Measurements from ENCODE around the gene MAGED1.

The MAGED1 gene

DNA sequence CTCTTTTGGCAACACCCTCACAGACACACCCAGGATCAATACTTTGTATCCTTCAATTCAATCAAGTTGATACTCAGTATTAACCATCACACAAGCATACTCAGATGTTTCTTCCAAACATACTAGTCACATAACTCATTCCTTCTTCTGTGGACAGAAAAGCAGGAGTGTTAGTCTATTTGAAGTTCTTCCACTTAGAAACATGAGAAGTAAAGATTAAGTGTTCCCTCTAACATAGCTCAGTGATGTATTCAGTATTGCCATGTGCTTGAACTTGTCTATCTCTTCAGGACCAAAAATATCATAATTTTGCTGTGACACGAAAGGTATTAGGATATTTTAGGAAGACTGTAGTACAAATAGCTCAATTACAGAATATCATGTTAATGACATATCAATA lies 25.8 kb upstream of the MAGED1 start:
- DNase-seq, result no peak
- TF ChIP-seq, protein P1, sequence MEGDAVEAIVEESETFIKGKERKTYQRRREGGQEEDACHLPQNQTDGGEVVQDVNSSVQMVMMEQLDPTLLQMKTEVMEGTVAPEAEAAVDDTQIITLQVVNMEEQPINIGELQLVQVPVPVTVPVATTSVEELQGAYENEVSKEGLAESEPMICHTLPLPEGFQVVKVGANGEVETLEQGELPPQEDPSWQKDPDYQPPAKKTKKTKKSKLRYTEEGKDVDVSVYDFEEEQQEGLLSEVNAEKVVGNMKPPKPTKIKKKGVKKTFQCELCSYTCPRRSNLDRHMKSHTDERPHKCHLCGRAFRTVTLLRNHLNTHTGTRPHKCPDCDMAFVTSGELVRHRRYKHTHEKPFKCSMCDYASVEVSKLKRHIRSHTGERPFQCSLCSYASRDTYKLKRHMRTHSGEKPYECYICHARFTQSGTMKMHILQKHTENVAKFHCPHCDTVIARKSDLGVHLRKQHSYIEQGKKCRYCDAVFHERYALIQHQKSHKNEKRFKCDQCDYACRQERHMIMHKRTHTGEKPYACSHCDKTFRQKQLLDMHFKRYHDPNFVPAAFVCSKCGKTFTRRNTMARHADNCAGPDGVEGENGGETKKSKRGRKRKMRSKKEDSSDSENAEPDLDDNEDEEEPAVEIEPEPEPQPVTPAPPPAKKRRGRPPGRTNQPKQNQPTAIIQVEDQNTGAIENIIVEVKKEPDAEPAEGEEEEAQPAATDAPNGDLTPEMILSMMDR (IDR thresholded peaks at IDR 0.05; ENCODE audit: low read depth, low read length), result no peak
- Histone ChIP-seq H3K9me3 (ENCODE audit: severe bottlenecking) (no peaks in the 10 kb centered on the region), H3K27ac (no peak overlapping the region), H3K36me3 (no peaks in the 10 kb centered on the region), H3K27me3 (ENCODE audit: insufficient read depth, low read depth, severe bottlenecking) (peaks cover 15% of the 10 kb centered on the region), H3K4me3 (ENCODE audit: low read depth, low read length) (no peak overlapping the region)

DNA sequence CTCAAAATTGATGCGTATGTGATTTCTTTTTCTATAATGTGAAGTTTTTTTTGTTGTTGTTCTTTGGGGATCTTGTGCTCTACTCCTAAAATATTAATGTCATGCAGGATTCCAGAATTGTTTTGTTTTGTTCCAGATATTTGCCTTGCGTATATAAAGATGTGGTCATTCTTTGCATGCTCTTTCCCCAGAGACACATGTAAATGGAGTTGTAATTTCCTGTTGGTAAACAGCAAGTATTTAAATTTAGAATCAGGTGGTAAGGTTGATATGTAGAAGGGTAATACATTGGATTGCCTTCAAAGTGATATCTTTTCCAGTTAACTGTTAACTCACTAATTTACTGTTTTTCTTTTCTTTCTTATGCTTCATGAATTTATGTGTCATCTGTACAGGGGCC lies 23.1 kb upstream of the MAGED1 start:
- Histone ChIP-seq H3K27ac (no peak overlapping the region), H3K9me3 (ENCODE audit: severe bottlenecking) (no peaks in the 10 kb centered on the region), H3K36me3 (no peaks in the 10 kb centered on the region), H3K27me3 (ENCODE audit: insufficient read depth, low read depth, severe bottlenecking) (peaks cover 9% of the 10 kb centered on the region), H3K4me3 (ENCODE audit: low read depth, low read length) (no peak overlapping the region)
- DNase-seq, result no peak
- TF ChIP-seq, protein P1 (IDR thresholded peaks at IDR 0.05; ENCODE audit: low read depth, low read length), result no peak

DNA sequence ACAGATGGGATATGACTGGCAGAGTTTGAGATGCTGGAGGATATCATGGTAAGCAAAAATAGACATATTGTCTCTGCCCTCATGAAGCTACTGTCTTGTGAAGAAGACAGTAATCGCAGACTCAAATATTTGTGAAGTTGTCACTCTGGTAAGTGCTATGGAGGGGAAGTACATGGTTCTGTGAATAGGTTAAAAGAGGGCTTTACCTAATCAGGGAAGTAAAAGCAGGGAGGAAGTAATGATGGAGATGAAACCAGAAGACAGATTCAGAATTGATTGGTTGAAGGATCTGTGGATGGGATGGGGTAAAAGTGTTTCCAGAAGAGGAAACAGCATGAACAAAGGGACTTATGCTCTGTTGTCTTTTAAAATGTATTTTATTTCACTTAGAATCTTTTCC lies 19.3 kb upstream of the MAGED1 start:
- Histone ChIP-seq H3K27me3 (ENCODE audit: insufficient read depth, low read depth, severe bottlenecking) (no peaks in the 10 kb centered on the region), H3K9me3 (ENCODE audit: severe bottlenecking) (no peaks in the 10 kb centered on the region), H3K27ac (no peak overlapping the region), H3K4me3 (ENCODE audit: low read depth, low read length) (no peak overlapping the region), H3K36me3 (no peaks in the 10 kb centered on the region)
- no peak for DNase-seq
- TF ChIP-seq, protein P1 (IDR thresholded peaks at IDR 0.05; ENCODE audit: low read depth, low read length), result no peak

DNA sequence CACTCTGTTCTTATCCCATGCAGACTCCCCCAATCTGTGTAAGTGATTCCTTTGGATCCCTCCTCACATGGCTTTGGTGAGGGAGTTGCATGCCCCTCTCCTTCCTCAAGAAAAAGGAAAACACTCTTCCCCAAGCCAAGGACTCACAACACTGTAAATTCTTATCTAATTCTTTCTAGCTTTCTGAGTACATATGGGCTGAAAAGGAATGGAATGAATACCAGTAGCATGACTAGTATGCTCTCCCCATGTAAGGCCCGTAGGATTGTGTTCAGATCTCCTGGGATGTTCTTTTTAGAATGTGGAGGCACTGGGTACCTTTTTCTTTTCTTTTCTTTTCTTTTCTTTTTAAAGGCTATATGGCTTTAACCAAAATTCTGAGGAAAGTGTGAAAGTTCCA lies 17.0 kb upstream of the MAGED1 start:
- peaks cover under 1% of the 10 kb centered on the region for H3K27me3 ChIP-seq (ENCODE audit: insufficient read depth, low read depth, severe bottlenecking)
- TF ChIP-seq, protein P1 (IDR thresholded peaks at IDR 0.05; ENCODE audit: low read depth, low read length), result no peak
- DNase-seq, result no peak

DNA sequence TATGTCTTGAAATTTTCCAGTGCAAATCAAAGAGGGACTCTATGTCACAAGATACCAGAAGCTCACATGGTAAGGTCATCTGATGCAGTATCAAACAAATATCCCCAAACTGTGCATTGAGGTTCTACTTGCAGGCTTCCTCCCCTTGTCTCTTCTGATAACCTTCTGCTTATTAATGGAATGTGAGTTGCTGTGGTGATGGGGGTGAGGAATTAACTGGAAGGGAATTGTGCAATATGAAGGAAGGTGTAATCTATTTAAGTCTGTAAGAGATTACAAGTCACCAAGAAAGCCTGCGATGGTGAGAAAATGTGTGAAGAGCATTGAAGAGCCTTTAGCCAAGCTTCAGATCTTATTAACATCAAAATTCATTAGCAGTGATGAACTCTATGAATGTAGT lies 15.4 kb upstream of the MAGED1 start:
- H3K36me3 ChIP-seq, result no peaks in the 10 kb centered on the region
- TF ChIP-seq, protein P1 (IDR thresholded peaks at IDR 0.05; ENCODE audit: low read depth, low read length), result no peak
- no peak for DNase-seq
- no peak overlapping the region for H3K4me3 ChIP-seq (ENCODE audit: low read depth, low read length)
- no peak overlapping the region for H3K27ac ChIP-seq
- H3K27me3 ChIP-seq (ENCODE audit: insufficient read depth, low read depth, severe bottlenecking), result peaks cover 4% of the 10 kb centered on the region
- no peaks in the 10 kb centered on the region for H3K9me3 ChIP-seq (ENCODE audit: severe bottlenecking)

More for the DNA sequence above, 17.0 kb upstream of the MAGED1 start:
- no peak overlapping the region for H3K27ac ChIP-seq
- no peaks in the 10 kb centered on the region for H3K9me3 ChIP-seq (ENCODE audit: severe bottlenecking)
- H3K4me3 ChIP-seq (ENCODE audit: low read depth, low read length), result no peak overlapping the region
- no peaks in the 10 kb centered on the region for H3K36me3 ChIP-seq

DNA sequence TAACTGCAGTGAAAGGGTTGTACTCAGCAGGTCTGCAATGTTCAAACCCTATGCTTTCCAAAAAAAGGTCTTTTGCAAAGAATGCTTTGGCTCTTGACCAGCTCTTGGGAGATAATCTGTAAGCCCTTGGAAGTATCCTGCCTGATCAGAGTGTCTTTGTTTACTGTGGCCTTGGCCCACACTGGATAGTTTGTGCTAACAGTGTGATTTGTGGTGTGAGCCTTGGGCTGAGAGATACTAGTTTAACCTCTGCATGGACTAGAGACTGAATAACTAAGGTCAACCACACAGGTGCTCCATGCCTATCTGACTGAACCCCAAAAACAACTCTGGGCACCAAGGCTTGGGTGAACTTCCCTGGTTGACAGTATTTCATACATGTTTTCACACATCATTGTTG lies 3.6 kb upstream of the MAGED1 start:
- H3K27ac ChIP-seq, result no peak overlapping the region
- TF ChIP-seq, protein P1 (IDR thresholded peaks at IDR 0.05; ENCODE audit: low read depth, low read length), result no peak
- no peak for DNase-seq
- H3K9me3 ChIP-seq (ENCODE audit: severe bottlenecking), result no peaks in the 10 kb centered on the region
- no peak overlapping the region for H3K4me3 ChIP-seq (ENCODE audit: low read depth, low read length)
- H3K36me3 ChIP-seq, result no peaks in the 10 kb centered on the region
- H3K27me3 ChIP-seq (ENCODE audit: insufficient read depth, low read depth, severe bottlenecking), result peaks cover 10% of the 10 kb centered on the region

All from WERI-Rb-1 (cell line).